ENCODE data around the gene DOCK1.

Gene DOCK1

DNA sequence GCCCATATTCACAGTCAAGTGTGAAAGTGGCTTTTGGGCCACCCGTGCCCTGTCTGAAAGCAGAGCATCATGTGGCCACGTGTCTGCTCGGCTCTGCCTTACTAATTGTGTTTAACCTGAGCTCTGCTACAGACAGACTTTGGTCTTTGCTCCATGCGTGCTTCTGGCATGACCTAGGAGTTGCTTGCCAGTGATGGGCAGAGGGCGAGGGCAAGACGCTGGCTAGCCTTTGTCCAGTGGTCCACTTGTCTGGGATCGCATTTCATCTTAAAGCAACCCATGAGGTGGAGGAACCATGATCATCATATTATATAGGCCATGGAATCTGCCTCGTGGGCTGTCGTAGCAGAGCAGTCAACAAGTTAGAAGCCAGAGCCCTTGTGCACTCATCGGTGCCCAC lies 414.5 kb downstream of the DOCK1 start:
- no peak overlapping the region for H3K27ac ChIP-seq
- TF ChIP-seq, protein P1, sequence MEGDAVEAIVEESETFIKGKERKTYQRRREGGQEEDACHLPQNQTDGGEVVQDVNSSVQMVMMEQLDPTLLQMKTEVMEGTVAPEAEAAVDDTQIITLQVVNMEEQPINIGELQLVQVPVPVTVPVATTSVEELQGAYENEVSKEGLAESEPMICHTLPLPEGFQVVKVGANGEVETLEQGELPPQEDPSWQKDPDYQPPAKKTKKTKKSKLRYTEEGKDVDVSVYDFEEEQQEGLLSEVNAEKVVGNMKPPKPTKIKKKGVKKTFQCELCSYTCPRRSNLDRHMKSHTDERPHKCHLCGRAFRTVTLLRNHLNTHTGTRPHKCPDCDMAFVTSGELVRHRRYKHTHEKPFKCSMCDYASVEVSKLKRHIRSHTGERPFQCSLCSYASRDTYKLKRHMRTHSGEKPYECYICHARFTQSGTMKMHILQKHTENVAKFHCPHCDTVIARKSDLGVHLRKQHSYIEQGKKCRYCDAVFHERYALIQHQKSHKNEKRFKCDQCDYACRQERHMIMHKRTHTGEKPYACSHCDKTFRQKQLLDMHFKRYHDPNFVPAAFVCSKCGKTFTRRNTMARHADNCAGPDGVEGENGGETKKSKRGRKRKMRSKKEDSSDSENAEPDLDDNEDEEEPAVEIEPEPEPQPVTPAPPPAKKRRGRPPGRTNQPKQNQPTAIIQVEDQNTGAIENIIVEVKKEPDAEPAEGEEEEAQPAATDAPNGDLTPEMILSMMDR (conservative IDR thresholded peaks at IDR 0.05), result no peak

DNA sequence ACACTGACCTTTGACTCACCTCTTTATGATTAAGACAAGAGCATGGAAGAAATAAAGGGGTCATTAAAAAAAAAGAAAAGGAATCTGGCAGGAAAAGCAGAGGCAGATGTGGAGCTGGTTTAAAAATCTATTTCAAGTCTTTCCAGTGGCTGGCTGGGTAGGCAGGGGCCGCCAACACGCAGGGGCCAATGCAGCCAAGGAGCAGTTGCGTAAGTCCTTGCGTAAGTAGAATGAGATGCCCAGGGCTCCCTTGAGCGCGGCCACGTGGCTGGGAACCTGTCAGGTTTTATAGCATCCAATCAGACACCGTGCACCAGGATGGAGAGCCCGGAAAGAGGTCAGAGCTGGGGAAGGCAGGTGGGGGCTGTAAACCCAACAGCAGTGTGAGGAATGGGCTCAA lies 414.9 kb downstream of the DOCK1 start:
- H3K27ac ChIP-seq, result no peak overlapping the region
- TF ChIP-seq, protein P1 (conservative IDR thresholded peaks at IDR 0.05), result no peak

DNA sequence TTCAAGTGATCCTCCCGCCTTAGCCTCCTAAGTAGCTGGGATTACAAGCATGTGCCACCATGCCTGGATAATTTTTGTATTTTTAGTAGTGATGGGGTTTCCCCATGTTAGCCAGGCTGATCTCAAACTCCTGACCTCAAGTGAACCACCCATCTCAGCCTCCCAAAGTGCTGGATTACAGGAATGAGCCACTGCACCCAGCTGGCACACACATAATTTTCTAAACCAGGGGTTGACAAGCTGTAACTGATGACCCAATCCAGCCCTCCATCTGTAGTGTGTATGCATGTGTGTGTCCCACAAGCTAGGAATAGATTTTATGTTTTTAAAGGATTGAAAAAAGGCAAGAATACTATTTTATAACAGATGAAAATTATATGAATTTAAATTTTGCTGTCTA lies 417.1 kb downstream of the DOCK1 start:
- TF ChIP-seq, protein P1 (conservative IDR thresholded peaks at IDR 0.05), result no peak
- no peak overlapping the region for H3K27ac ChIP-seq

DNA sequence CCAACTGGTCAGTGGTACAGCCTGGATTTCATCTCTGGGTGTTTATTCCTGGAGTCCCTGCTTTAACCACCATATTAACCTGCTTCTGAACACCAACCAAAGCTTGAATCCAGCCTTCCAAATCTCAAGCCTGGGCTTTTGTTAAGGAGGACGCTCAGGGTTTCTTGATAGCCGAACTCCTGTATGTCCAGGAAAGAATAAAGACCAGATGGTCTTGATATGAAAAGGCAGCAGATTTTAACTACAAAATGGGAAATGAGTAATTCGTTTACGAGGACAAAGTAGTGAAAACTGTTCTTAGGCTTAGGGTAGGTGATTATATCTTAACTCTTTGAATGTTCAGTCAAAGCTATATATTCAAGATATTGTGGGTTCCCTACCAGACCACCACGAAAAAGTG lies 420.3 kb downstream of the DOCK1 start:
- no peak overlapping the region for H3K27ac ChIP-seq
- TF ChIP-seq, protein P1 (conservative IDR thresholded peaks at IDR 0.05), result no peak

DNA sequence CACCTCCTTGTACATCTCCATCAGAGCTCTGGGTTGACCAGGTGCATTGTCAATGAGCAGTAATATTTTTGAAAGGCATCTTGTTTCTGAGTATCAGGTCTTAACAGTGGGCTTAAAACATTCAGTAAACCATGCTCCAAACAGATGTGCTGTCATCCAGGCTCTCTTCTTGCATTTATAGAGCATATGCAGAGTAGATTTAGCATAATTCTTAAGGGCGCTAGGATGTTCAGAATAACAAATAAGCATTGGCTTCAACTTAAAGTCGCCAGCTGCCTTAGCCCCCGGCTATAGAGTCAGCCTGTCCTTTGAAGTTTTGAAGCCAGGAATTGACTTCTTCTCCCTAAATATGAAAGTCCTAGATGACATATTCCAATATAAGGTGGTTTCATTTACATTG lies 421.7 kb downstream of the DOCK1 start:
- H3K27ac ChIP-seq, result no peak overlapping the region
- TF ChIP-seq, protein P1 (conservative IDR thresholded peaks at IDR 0.05), result no peak

DNA sequence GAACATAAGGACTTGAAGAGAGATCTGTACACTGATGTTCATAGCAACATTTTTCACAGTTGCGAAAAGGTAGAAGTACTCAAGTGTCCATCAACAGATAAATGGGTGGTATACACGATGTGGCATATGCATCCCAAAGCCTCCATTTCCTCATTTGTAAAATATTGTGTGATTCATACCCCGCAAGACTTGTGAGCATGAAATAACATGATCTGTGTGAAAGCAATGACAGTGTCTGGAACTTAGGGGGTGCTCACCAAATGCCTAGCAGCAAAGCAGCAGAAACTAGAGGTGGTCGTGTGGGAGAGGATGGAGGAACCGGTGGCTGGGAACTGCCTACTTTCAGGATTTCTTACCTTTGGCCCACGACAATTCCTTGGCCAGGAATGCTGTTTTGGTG lies 426.5 kb downstream of the DOCK1 start:
- TF ChIP-seq, protein P1 (conservative IDR thresholded peaks at IDR 0.05), result no peak
- H3K27ac ChIP-seq, result no peak overlapping the region

DNA sequence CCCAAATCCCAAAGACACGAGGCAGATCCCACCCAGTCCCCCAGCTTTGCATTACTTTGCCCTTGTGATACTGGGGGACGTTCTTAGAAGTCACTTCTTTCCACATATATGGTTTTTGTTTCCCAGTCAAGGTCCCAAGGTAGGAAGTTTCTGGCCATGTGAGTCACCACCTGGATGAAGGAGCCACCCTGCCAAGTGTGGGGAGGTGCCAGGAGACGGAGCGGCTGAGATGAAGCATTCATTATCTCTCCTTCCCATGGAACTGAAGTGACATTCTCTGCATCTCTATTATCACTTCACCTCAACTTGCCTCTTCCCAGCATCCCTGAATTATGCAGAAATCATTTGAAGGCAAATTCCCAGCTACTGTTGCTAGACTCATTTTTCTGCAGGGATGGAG lies 427.4 kb downstream of the DOCK1 start:
- TF ChIP-seq, protein P1 (conservative IDR thresholded peaks at IDR 0.05), result no peak
- no peak overlapping the region for H3K27ac ChIP-seq

DNA sequence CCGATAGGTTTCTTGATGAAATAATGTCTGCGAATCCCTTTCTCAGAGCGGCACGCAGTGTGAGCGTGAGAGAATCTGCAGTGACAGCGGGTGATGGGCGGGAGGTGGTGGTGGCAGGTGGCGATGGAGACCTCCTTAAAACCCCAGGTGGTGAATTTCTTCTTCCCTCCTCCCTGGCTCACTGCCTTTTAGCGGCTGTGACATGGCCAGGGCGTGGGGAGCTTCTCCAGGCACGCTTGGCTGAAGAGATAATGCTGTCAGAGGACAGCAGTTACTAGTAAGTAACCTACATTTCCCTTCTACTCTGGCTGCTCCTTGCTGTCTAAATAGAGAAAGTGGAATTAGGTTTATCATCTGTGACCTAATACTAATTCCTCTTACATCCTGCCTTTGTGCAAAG lies 432.6 kb downstream of the DOCK1 start:
- no peak overlapping the region for H3K27ac ChIP-seq
- TF ChIP-seq, protein P1 (conservative IDR thresholded peaks at IDR 0.05), result no peak

Measured in VCaP (cell line).